ENCODE results near the gene SYTL2.

GRCh38 chr11:85823816-85824215 is 12.9 kb upstream of the SYTL2 start:
- TF ChIP-seq POLR2A (IDR thresholded peaks at IDR 0.05) (no peak), CTCF (IDR thresholded peaks at IDR 0.05) (no peak)

Measured in adrenal gland (tissue), 5 donors.